Endothelial cell of umbilical vein (primary cell): Measurements from ENCODE around the gene TTF2. TPM values are rescaled to one million over a fixed set of nuclear protein-coding genes. Genes with fewer than 3 reads are reported as not detected.

Experiments
- BruUV-seq: library from RNA; stranded (reverse); fragments of 400-500 nt; replicated peaks from 2 replicates; lab custom pipeline; 2021; lab: Mats Ljungman, UMichigan
- CTCF ChIA-PET: fragments of 300-600, 350-600 bp; sonication (Branson Sonifier 250); formaldehyde crosslinking; loops from one replicate; lab custom pipeline; 2021; ENCODE audit warnings: antibody characterized with exemption, inconsistent platforms; lab: Charles Lee
- POLR2A ChIA-PET: fragments of 300-600, 350-600 bp; sonication (Branson Sonifier 250); formaldehyde crosslinking; loops from one replicate; lab custom pipeline; 2021; ENCODE audit warnings: antibody characterized with exemption, inconsistent platforms; lab: Charles Lee
- DNase-seq: peaks from one replicate; pipeline ENCODE4 v3.0.0-alpha.2; 2011; ENCODE audit warnings: low read depth, low spot score
- FAIRE-seq: peaks from 2 replicates; lab custom pipeline; 2011; peaks lifted over from hg19 to GRCh38; lab: Jason Lieb, UNC
- H2AFZ ChIP-seq: 2 replicates; pipeline ENCODE4 v1.6.0; 2012; ENCODE audit warnings: low read depth, low read length, control low read depth, inconsistent platforms
- H3K27ac ChIP-seq: 2 replicates; pipeline ENCODE4 v1.5.1; 2011; ENCODE audit warnings: low read depth, mild to moderate bottlenecking, control low read depth, low read length, moderate library complexity; ENCODE audit not compliant: insufficient read depth
- H3K27me3 ChIP-seq, 2 experiments: 2 replicates each; pipeline versions ENCODE4 v1.6.0 to v1.6.1; 2011; ENCODE audit warnings: low read length in 2 of 2, mixed read lengths in 1 of 2; ENCODE audit not compliant: control insufficient read depth in 2 of 2, insufficient read depth in 2 of 2
- H3K36me3 ChIP-seq, 2 experiments: 2 replicates in 1 of 2; 3 replicates in 1 of 2; pipeline ENCODE4 v1.5.1; 2011; ENCODE audit warnings: low read length in 2 of 2, mild to moderate bottlenecking in 1 of 2, moderate library complexity in 1 of 2; ENCODE audit not compliant: control insufficient read depth in 2 of 2, insufficient read depth in 2 of 2; ENCODE audit errors: extremely low read depth in 1 of 2
- H3K4me1 ChIP-seq: 3 replicates; pipeline ENCODE4 v1.5.1; 2011; ENCODE audit warnings: mild to moderate bottlenecking, low read length; ENCODE audit not compliant: control insufficient read depth, insufficient read depth; ENCODE audit errors: extremely low read depth
- H3K4me2 ChIP-seq: 2 replicates; pipeline ENCODE4 v1.6.1; 2011; ENCODE audit warnings: low read length, control low read depth, mixed read lengths; ENCODE audit not compliant: insufficient read depth
- H3K4me3 ChIP-seq, 3 experiments: fragments of 200-600 bp in 1 of 3; sonication (generic), shearing (Covaris generic) in 1 of 3; replicated peaks in 1 of 3; 2 replicates each; pipeline ENCODE4 v1.5.1; 2011 to 2016; ENCODE audit warnings: control low read depth in 3 of 3, low read length in 3 of 3, mild to moderate bottlenecking in 2 of 3, inconsistent platforms in 1 of 3, low read depth in 1 of 3, moderate library complexity in 1 of 3; ENCODE audit not compliant: insufficient read depth in 1 of 3
- H3K79me2 ChIP-seq: 2 replicates; pipeline ENCODE4 v1.6.0; 2012; ENCODE audit warnings: low read length, inconsistent platforms; ENCODE audit not compliant: control insufficient read depth, insufficient read depth
- H3K9ac ChIP-seq: replicated peaks from 2 replicates; pipeline ENCODE3; 2011; ENCODE audit warnings: low read length, control low read depth; ENCODE audit not compliant: insufficient read depth; ENCODE audit errors: extremely low read depth
- H3K9me1 ChIP-seq: replicated peaks from 3 replicates; pipeline ENCODE4 v1.6.0; 2011; ENCODE audit warnings: mild to moderate bottlenecking, low read length; ENCODE audit not compliant: control insufficient read depth, insufficient read depth; ENCODE audit errors: extremely low read depth
- H3K9me3 ChIP-seq: replicated peaks from 2 replicates; pipeline ENCODE4 v1.5.1; 2012; ENCODE audit warnings: low read length, inconsistent platforms; ENCODE audit not compliant: control insufficient read depth, insufficient read depth
- H4K20me1 ChIP-seq: replicated peaks from 2 replicates; pipeline ENCODE3; 2011; ENCODE audit warnings: mild to moderate bottlenecking, low read length; ENCODE audit not compliant: control insufficient read depth, insufficient read depth; ENCODE audit errors: extremely low read depth
- EZH2 ChIP-seq: IDR thresholded peaks from 2 replicates; pipeline ENCODE4 v1.6.1; 2012; ENCODE audit warnings: borderline replicate concordance, low read depth, mild to moderate bottlenecking, moderate library complexity, low read length, inconsistent platforms; ENCODE audit not compliant: severe bottlenecking
- FOS ChIP-seq: IDR thresholded peaks from 2 replicates; pipeline ENCODE4 v1.6.1; 2011; ENCODE audit warnings: mild to moderate bottlenecking, low read length, moderate library complexity, borderline replicate concordance; ENCODE audit not compliant: insufficient read depth
- GATA2 ChIP-seq: IDR thresholded peaks from 2 replicates; pipeline ENCODE4 v1.7.0; 2011; ENCODE audit warnings: low read depth, mild to moderate bottlenecking, moderate library complexity, mixed read lengths, low read length; ENCODE audit not compliant: insufficient read length, insufficient read depth
- JUN ChIP-seq: IDR thresholded peaks from 2 replicates; pipeline ENCODE4 v1.6.1; 2011; ENCODE audit warnings: borderline replicate concordance, low read depth; ENCODE audit not compliant: insufficient read length, insufficient read depth
- MYC ChIP-seq: IDR thresholded peaks from one replicate; pipeline ENCODE4 v1.6.1; 2011; ENCODE audit warnings: mild to moderate bottlenecking, low read depth, low read length
- POLR2A ChIP-seq: IDR thresholded peaks from 2 replicates; pipeline ENCODE4 v1.6.1; 2012; ENCODE audit warnings: low read depth, mild to moderate bottlenecking, control low read depth, low read length
- POLR2AphosphoS5 ChIP-seq: IDR thresholded peaks from 2 replicates; pipeline ENCODE4 v1.6.1; 2012; ENCODE audit warnings: low read depth, mild to moderate bottlenecking, control low read depth, low read length, moderate library complexity; ENCODE audit not compliant: insufficient read depth
- dilution Hi-C: fragments of 300-500 bp; cut with MboI; formaldehyde crosslinking; loops from one replicate; pipeline ENCODE4 v1.15.0; 2019; ENCODE audit warnings: low sequenced_read_pairs; ENCODE audit not compliant: extremely low pct_ligation_motif_present
- intact Hi-C: fragments of 100-400 bp; cut with micrococcal nuclease; formaldehyde crosslinking; loops from one replicate; pipeline ENCODE4 v1.10.0; 2022
- polyA plus RNA-seq, 4 experiments: library from polyadenylated mRNA; depleted of rRNA in 3 of 4; stranded (reverse) in 3 of 4; unstranded in 1 of 4; fragments of >200 nt; gene quantifications; 2 replicates each; pipeline versions ENCODE4 v1.2.1 to v1.2.3, GENCODE V29; 2011 to 2012; ENCODE audit warnings: missing spikeins in 1 of 4
- total RNA-seq: library from RNA; stranded (reverse); gene quantifications from 2 replicates; pipeline ENCODE4 v1.2.3, GENCODE V29; 2021
- TF ChIP-seq, protein P1 (sequence below): IDR thresholded peaks from 2 replicates; pipeline ENCODE4 v1.6.1; 2011; ENCODE audit not compliant: insufficient read depth, insufficient read length
- TF ChIP-seq, protein P2 (sequence below), 2 donors: IDR thresholded peaks; 1 replicate in 1 of 2; 2 replicates in 1 of 2; pipeline ENCODE4 v1.5.1; 2011; ENCODE audit warnings: low read length in 2 of 2, mild to moderate bottlenecking in 2 of 2, moderate library complexity in 2 of 2, control low read depth in 1 of 2, inconsistent platforms in 1 of 2, low read depth in 1 of 2; ENCODE audit not compliant: insufficient read depth in 1 of 2; ENCODE audit errors: extremely low read depth in 1 of 2

TTF2 gene
- total and polyA plus RNA-seq, 2 donors (not counting 3 experiments of a cell fraction or from before 2014, with no cell fraction given) = 8.8 to 44.4 TPM

DNA sequence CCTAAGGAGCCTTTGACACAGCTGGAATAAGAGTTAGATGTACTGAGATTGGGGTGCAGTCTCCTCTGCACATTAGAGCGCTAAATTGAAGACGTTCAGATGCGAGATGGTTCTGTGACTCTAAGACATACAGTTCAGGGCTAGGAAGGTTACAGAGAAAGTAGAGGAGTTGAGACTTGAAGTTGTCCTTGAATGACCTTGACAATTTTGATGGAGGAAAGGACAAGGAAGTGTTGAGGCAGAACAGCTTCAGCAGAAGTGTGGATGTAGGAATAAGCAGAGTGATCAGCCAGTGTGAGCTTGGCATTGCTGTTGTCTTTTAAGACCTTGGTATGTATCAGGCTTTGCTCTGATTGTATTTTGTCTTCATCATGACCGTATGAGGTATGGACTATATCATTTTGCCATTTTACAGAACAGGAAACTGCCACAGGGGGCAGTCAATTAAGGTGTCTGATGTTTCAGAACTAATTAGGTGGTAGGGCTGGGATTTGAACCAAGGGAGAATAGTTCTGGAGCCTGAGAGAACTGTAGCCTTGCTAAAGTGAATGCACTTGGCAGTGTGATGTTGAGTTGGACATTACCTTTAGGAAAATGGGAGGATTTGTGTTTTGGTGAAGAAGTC is 9.2 kb downstream of the TTF2 start:
- H3K27me3 ChIP-seq = no peaks in the 10 kb centered on the region
- intact Hi-C loops (loop anchor here (2.0 to 10.0 kb wide), 7 partner anchors 25 to 825 kb away; partner anchors contain the start of genes MAN1A2 and TRIM45), dilution Hi-C loops (no loop called here)
- no peak overlapping the region for H2AFZ ChIP-seq
- no peak overlapping the region for H3K4me2 ChIP-seq
- POLR2A ChIA-PET = no interaction called here
- H3K9me1 ChIP-seq = no peaks in the 10 kb centered on the region
- CTCF ChIA-PET = interaction anchor here (1.0 to 9.2 kb wide), 4 partner anchors 24 to 215 kb away, joined by 3 to 490 read pairs (median 12); no protein-coding TSS in a partner anchor
- no peaks in the 10 kb centered on the region for H3K4me1 ChIP-seq
- no peak overlapping the region for H3K9ac ChIP-seq
- H4K20me1 ChIP-seq = no peaks in the 10 kb centered on the region
- peaks cover 0 to 2% of the 10 kb centered on the region in 2 experiments for H3K36me3 ChIP-seq
- FAIRE-seq (no peak), DNase-seq (no peak)
- H3K9me3 ChIP-seq = no peaks in the 10 kb centered on the region
- peaks cover 7% of the 10 kb centered on the region for H3K79me2 ChIP-seq
- no TSS peak for BruUV-seq
- H3K27ac ChIP-seq = no peak overlapping the region
- no peak overlapping the region for H3K4me3 ChIP-seq
- TF ChIP-seq GATA2 = no peak
- TF ChIP-seq JUN = no peak

DNA sequence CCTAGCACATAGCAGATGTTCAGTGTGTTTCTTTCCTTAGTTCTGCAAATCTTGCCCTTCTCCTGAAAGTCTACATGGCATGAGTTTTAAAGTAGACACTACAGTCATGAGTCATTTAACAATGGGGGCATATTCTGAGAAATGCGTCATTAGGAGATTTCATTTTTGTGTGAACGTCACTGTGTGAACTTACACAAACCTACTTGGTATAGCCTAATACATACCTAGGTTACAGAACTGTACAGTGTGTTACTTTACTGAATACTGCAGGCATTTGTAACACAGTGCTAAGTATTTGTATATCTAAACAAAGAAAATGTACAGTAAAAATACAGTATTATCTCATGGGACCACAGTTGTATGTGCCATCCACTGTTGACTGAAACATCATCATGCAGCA is 10.0 kb downstream of the TTF2 start:
- H3K27ac ChIP-seq = no peak overlapping the region
- CTCF ChIA-PET = interaction anchor here (1.4 to 9.2 kb wide), 3 partner anchors 23 to 214 kb away, joined by 4 to 490 read pairs (median 19); no protein-coding TSS in a partner anchor
- FAIRE-seq = no peak

More for the DNA sequence above, 10.0 kb downstream of the TTF2 start:
- no peaks in the 10 kb centered on the region for H3K9me1 ChIP-seq
- no TSS peak for BruUV-seq
- H3K36me3 ChIP-seq = peaks cover 0 to 4% of the 10 kb centered on the region in 2 experiments
- DNase-seq = no peak
- TF ChIP-seq GATA2 = no peak
- no peak for TF ChIP-seq FOS
- no peak for TF ChIP-seq EZH2
- TF ChIP-seq POLR2AphosphoS5 = no peak
- TF ChIP-seq, protein P1, sequence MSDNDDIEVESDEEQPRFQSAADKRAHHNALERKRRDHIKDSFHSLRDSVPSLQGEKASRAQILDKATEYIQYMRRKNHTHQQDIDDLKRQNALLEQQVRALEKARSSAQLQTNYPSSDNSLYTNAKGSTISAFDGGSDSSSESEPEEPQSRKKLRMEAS = no peak
- no peak for TF ChIP-seq POLR2A
- TF ChIP-seq JUN = no peak
- no peak for TF ChIP-seq MYC
- TF ChIP-seq, protein P2, sequence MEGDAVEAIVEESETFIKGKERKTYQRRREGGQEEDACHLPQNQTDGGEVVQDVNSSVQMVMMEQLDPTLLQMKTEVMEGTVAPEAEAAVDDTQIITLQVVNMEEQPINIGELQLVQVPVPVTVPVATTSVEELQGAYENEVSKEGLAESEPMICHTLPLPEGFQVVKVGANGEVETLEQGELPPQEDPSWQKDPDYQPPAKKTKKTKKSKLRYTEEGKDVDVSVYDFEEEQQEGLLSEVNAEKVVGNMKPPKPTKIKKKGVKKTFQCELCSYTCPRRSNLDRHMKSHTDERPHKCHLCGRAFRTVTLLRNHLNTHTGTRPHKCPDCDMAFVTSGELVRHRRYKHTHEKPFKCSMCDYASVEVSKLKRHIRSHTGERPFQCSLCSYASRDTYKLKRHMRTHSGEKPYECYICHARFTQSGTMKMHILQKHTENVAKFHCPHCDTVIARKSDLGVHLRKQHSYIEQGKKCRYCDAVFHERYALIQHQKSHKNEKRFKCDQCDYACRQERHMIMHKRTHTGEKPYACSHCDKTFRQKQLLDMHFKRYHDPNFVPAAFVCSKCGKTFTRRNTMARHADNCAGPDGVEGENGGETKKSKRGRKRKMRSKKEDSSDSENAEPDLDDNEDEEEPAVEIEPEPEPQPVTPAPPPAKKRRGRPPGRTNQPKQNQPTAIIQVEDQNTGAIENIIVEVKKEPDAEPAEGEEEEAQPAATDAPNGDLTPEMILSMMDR (IDR thresholded peaks at IDR 0.05; ENCODE audit: extremely low read depth in 1 of 2, insufficient read depth in 1 of 2, low read depth in 1 of 2, low read length in 2 of 2) = no peak
- dilution Hi-C loops = no loop called here
- POLR2A ChIA-PET = no interaction called here
- H3K4me2 ChIP-seq = no peak overlapping the region
- no peak overlapping the region for H3K4me3 ChIP-seq
- H3K4me1 ChIP-seq = no peaks in the 10 kb centered on the region
- peaks cover 7% of the 10 kb centered on the region for H3K79me2 ChIP-seq
- H3K9me3 ChIP-seq = no peaks in the 10 kb centered on the region
- intact Hi-C loops = no loop called here
- H3K9ac ChIP-seq = no peak overlapping the region
- H4K20me1 ChIP-seq = no peaks in the 10 kb centered on the region
- no peak overlapping the region for H2AFZ ChIP-seq
- no peaks in the 10 kb centered on the region for H3K27me3 ChIP-seq
